Hippocampal formation (tissue), 2 donors: Measurements from ENCODE around the gene ADAMTS4.

Experiments
- DNase-seq, 2 donors: peaks; one replicate each; lab custom pipeline; 2025; lab: John Stamatoyannopoulos, UW

Gene ADAMTS4

DNA sequence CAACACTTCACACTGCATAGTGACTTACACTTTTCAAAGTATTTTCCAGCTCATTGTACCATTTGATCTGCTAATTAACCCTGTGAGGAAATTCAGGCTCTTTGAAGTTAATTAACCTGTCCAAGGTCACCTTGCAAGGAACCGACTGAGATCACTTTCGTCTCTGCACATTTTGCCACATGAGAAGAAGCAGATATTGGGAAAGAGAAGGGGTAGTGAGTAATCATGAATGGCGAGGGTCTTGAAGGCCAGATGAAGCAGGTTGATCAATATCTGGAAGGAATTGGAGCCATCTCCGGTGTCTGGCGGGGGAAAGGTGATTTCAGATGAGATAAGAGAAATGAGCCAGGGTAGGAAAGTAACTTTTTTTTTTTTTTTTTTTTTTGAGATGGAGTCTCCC, 21.1 kb upstream of the ADAMTS4 start:
- DNase-seq = no peak

DNA sequence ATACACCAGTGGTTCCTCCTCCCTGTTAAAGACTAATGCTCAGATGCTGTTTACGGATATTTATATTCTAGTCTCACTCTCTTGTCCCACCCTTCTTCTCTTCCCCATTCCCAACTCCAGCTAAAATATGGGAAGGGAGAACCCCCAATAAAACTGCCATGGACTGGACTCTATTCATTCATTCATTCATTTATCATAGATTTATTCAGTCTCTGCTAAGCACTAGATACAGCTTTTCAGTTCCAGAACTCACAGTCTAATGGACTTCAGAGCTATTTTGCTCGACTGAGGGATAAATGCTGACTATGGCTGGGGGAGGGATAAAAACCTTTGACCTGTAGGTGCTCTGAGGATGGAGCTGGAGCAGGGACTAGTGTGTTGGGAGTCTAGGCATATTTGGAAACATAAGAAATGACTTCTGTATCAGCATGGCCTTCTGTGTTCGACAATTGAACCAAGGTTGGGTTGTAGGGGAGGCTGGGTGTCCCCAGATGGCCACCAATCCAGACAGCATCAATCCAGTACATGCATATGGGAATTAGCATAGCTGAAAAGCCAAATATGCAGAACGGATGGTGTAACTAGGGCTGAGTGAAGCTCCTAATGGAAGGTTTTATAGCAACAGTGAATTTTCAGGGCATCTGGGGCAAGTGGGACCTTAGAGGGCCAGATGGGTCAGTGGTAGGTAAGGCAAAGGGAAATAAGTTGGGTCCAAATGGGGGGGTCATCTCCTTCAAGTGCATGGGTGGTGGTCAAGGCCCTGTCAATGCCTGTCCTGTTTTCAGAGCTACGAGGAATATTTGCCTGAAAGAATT, 20.4 kb upstream of the ADAMTS4 start:
- DNase-seq = no peak

DNA sequence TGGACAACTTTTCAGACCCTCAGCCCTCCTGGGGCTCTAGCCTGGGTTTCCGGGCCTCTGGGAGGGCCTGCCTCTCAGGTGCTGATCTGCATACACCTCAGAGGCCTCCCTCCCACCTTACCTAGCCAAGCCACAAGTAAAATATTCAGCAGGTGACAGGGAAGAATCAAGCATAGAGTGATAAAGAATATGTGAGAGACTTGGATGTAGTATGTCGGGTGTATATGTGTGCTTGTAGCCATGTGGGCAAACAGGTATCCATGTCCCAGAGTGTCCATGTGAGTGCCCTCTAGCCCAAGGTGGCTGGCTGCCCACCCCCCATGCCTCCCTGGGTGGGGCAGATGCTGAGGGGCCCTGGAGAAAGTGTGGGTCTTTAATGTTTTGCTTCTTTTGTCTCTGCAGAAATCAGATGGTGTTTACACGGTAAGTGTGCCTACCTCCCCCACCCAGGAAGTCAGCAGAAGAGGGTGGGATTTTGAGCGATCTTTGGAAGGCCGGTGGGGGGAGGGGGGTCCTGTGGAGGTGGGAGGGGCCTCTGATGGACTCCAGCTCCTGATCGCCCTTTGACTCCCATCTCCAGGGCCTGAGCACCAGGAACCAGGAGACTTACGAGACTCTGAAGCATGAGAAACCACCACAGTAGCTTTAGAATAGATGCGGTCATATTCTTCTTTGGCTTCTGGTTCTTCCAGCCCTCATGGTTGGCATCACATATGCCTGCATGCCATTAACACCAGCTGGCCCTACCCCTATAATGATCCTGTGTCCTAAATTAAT, 19.6 kb upstream of the ADAMTS4 start:
- no peak for DNase-seq

DNA sequence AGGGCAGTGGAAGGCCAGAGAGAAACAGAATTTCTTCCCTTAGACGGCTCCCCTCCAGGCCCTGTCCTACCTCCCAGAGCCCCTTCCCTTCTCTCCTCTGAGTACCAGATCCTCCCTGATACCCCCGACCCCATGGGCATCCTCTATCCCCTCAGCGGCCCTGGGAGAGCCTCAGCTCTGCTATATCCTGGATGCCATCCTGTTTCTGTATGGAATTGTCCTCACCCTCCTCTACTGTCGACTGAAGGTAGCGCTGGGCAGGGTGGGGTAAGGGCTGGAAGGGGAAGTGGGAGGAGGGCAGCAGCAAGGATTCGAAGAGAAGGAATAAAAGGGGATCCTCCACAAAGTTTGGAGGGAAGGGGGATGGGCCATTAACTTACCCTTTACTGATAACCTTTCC, 19.0 kb upstream of the ADAMTS4 start:
- no peak for DNase-seq

DNA sequence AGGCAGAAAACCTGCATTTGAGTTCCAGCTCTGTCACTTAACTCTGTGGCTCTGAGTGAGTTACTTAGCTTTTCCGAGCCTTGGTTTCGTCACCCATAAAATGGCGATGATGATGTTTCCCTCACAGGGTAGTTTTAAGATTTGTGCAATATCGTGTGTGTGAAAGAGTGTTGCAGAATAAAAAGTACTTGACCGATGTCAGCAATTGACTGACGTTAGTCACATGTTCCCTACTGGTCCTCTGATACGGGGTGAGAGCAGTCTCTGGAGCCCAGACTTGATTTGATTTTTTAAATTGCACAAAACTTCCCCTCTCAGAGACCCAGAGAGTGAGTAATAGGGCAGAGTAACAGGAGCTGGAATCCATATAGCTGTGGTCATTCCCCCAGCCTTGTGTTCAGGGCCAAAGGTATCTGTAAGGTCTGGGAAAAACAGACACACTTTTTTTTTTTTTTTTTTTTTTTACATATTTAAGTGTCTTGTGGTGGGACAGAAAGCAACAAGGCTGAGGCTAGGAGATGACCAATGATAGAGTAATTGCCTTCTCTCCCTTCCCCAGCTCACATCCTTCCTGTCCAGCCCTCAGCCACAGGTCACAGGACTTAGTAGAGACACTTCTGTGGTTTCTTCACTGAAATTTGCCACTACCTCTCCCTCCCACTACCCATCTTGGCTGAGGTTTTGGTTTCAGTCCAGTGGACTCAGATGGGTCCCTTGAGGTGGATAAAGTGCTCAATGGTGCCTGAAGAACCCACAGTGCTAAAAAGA, 18.3 kb upstream of the ADAMTS4 start:
- peak in 1 of 2 donors; percentile 6 for DNase-seq

DNA sequence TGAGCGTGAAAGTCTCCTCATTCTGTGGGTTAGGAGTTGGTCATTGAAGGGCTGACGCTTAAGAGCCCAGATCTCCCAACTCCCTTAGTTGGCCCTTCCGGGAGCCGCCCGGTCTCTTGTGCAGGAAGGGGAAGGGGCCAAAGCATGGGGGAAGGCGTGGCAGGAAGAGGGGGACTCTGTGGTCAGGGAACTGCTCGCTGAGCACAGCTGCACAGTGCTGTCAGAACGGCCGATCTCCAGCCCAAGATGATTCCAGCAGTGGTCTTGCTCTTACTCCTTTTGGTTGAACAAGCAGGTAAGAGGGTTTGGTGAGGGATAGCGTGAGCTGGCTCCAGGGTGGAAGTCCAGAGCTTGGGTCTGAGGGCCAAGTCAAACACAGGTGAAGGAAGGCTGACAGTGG, 16.2 kb upstream of the ADAMTS4 start, which contains the start of gene FCER1G:
TSS of gene FCER1G (plus strand) at position 220 of the 400 bp plus-strand sequence. CDS start at position 247, 27 bp downstream.
- peak in 1 of 2 donors; percentile 22 for DNase-seq

DNA sequence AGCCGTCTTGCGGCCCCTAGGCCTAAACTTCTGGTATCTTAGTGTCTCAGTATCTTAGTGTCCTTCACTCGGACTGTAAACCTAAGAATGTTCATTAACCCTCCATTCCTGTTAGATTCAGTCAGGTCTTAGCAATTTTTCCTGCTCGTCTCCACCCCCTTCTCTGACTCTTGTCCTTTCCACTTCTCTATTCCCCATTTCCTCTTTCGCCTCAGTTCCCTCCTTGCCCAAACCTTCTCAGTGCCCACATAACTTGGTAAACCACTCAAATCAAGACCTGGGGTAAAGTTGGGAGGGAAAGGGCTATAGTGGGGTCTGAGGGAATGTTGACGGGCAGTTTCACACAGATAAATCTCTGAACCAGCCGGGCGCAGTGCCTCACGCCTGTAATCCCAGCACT, 15.5 kb upstream of the ADAMTS4 start:
- no peak for DNase-seq

DNA sequence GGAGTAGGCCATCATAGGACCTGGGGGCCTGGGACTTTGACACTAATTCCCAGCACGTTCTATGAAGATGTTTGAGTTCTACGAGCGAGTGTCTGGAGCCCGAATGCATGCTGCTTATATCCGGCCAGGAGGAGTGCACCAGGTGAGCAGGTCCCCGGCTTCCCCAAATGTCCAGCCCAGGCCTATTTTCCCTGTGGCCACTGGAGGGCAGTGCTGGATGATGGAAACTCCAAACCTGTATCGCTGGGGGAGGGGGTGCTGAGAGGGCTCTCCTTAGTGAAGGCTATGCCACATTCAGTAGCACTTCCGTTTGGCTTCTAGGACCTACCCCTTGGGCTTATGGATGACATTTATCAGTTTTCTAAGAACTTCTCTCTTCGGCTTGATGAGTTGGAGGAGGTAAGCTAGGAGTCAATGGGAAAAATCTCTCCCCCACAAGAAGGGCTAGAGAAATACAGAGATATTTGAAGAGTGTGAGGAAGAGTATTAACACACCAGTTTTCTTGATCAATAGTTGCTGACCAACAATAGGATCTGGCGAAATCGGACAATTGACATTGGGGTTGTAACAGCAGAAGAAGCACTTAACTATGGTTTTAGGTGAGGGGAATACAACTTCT, 11.0 kb upstream of the ADAMTS4 start:
- DNase-seq = peak; percentile 42 to 64

DNA sequence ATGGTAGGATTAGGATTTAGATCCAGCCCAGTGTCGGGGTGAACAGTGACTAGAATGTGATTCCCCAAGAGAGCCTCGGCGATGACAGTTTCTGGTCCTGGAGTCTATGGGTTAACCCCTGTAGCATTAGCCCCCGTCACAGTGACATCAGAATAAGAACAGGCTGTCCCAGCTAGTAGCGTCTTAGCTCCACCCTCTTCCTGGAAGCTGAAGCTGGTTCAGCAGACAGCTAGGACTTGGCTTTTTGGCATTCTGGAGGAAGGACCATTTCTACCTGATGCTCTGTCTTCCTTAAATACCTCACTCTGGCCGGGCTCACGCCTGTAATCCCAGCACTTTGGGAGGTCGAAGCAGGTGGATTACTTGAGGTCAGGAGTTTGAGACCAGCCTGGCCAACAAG, 8.3 kb upstream of the ADAMTS4 start:
- DNase-seq = no peak

DNA sequence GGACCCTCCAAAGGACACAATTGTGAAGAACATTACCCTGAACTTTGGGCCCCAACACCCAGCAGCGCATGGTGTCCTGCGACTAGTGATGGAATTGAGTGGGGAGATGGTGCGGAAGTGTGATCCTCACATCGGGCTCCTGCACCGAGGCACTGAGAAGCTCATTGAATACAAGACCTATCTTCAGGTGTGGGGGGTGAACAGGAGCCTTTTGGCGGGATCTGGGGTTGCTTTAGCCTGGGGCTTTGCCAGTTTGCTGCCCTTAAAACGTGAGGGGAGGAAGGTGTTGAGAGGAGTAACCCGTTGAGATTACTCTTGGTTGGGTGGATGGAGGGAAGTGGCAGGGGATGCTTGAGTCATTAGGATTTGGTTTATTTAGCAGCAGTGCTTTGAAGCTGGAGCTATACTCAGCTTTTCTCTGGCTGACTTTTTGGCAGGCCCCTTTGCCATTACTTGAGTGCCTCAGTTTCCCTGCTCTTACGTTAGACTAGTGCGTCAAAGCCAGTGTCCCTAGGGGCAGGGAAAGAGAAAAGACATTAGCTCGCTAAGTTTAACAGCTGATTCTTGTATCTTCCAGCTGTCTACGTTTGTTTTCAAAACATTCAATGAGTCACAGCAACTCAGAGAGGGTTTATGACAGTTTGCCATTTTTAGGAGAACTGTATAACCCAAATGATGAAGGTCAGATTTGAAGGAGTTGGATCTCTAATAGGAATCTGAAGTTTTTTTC, 7.7 kb upstream of the ADAMTS4 start:
- DNase-seq = no peak

DNA sequence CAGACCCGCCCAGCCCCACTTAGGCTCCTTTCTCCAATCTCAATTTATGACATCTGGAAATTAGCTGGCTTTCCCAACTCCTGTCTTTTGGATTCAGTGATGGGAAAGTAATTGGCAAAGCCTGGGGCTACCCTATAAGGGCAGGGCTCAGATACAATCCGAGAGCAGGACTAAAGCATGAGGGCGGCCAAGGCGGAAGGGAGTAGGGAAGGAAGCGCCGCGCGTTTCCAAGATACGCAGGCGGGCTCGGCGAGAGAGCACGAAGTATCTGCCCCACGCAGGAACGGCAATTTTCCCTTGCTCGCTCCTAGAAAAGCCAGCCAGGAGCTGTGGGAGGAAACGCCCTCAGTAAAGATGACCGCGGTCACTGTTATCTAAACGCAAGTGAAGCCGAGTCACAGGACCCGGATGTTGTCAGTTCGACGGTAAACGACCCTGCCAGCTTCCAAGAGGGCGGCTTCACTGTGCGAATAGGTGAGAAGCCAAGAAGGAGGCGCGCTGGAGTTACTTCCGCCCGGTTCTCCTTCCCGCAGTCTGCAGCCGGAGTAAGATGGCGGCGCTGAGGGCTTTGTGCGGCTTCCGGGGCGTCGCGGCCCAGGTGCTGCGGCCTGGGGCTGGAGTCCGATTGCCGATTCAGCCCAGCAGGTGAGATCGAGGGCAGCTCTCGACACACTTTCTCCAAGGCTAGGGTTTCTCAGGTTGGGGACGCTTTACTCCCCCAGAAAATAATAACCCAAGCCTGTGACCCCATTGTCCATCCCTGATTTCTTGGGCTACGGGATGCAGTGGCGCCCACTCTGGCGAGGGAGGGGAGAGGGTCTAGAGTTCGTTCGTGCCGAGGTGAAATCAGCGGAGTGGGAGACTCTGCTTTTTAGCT, 3.2 kb upstream of the ADAMTS4 start, which contains the start of gene NDUFS2:
TSS of gene NDUFS2 (plus strand) at position 532 of the 877 bp plus-strand sequence. CDS start at position 551, 19 bp downstream.
- DNase-seq = peak; percentile 96 to 100

DNA sequence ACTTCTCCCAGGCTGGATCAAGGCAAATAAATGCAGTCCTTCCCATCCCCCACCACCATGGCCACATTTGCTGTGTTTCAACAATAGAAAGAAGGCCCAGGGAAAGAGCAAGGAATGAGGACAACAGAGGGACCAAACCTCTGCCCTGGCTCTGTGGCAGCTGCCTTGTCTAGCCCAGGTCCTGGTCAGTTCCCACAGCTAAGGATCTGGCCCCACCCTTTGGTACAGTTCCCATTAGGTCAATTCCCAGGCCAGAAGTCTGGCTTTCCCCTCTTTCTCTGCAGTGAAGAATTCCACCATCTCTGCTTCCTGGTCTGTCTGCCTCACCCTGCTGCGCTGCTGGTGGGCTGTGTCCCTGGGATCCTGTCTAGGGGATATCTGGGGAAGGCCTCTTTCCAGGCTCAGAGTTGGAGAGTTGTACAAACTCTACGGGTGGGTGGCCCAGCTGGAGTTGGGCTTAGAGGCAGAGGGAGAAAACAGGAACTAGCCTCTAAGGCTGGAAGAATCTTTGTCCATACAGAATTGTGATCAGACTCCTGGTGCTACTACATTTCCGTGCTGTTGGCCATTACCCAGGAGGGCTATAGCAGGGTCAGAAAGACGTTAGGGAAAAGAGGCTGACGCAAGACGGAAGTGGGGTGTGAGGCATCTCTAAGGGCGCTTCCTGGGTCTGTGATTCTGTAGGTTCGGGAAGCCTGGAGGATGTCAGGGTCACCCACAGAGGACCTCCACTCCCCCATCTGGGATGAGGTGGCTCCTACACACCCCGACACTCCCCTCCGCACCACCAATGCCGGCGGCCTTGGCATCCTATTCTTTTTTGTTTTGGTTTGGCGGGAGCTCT, 2.4 kb upstream of the ADAMTS4 start:
- DNase-seq = peak; percentile 28 to 54

DNA sequence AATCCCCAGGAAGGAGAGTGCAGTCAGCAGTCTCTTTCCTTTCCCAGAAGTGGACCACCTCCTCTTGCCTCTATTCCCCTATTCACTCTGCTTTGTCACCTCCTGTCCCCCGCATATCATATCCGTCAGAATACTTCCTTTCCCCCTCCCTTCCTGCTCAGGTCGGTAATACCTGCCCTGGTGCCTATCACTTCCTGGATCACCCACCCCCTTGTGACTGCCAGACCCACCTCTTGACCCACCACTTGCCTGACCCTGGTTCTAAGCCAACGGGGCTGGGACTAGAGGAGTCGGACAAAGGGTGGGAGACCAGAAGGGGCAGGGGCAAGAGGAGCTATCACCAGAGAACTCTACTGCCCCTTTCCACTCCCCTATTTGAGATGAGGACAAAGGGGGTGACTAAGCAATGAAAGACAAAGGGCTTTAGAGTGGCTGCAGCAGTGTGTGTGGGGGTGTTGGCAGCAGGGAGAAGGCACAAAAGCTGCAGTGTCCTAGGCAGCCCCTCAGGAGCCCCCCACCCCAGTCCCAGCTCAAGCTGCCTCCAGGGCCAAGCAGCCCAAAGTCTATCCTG, 1.7 kb upstream of the ADAMTS4 start:
- DNase-seq = peak; percentile 81 to 91

DNA sequence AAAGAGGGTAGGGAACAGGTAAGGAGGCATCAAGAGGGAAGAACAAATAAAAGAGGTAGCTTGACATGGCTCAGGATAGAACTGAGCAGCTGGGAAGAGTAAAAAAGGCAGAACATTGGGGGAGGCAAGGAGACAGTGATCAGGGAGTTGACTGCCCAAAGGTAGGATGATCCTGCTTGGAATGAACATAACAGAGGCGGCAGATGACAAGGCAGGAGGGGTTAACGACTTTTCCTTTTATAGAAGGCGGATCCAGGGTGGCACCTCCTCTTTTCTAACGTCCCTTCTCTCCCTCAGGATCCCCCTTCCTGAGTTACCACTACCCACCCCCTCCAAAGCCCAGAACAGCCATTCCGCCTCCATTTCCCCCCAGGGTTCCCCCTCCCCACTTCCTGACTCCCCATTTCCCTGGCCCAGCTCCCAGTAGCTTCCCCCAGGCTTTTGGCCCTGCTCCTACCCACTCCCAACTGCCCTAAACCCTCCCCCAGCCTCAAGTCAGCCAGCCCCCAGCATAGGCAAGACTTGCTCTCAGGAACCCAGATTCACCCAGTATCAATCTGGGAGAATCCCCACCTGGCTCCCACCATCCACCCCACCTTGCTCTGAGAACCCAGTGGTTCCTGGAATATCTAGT, 769 bp upstream of the ADAMTS4 start:
- no peak for DNase-seq

DNA sequence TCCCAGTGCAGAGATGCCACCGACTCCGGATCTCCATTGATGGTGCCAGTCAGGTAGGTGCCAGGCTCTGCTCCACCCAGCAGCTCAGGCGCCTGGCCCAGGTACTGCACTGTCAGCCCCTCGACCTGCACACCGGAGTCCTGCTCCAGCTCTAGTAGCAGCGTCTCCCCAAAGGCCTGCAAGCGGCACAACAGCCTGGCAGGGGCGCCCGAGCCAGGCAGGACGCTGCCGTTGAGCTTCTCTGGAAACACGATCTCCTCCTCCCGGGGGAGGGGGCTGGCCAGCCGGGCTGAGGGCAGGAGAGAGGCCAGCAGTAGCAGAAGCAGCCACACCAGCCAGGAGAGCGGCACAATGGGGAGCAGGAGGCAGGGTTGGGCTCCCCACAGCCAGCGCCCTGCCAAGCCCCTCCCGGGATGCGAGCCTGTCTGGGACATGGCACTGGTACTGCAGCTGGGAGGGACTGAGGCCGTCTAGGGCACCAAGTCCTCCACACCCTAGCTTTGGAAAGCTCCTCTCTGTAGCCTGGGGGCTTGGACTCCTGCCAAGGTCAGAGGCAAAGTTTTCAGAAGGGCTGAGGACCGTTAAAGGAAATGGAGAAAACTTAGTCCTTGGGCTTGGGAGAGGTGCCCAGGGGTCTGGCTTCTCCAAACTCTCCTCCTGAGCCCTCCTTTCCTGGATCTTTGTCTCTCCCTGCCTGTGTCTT, 509 bp downstream of the ADAMTS4 start:
- peak in 1 of 2 donors; percentile 68 for DNase-seq

DNA sequence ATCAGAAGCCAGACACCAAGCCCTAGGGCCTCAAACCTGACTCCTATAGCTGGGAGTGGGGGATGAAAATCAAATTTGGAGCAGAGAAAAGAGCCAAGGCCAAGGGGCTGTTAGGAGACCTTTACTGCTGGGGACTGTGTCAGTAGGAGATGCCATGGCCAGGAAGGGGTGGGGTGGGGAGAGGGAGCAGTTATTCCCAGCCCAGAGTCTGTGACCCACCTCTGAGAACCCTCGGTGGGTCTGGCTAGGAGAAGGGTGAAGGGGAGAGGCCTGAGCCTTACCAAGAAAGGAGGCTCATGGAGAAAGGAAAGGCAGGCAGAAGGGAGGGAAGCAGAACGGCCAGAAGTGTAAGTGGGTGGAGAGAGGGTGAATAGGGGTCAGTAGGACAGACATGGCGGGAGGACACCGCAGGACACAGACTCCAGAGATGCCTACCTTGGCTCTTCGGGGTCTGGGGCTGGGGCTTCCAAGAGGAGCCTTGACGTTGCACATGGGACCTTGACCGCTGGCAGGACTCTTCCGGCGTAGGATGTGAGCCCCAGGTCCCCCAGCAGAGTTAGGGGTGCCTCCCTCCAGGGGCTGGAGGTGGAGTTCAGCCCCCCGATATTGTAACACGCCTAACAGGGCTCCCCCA, 1.2 kb downstream of the ADAMTS4 start:
- no peak for DNase-seq
